Measurements from ENCODE around the gene MXRA8. TPM values are rescaled to one million over a fixed set of nuclear protein-coding genes. Genes with fewer than 3 reads are reported as not detected.

MXRA8 gene
- total and polyA plus RNA-seq, 9 of the 15 experiments (the other 6 are each of a cell fraction or from before 2014, with no cell fraction given) = 0.66 to 11.3 (median 6.3) TPM

GRCh38 chr1:1381294-1381693 lies 22.9 kb upstream of the MXRA8 start:
- H3K4me3 ChIP-seq = no peak overlapping the region
- H3K9ac ChIP-seq (ENCODE audit: insufficient read depth in 1 of 2, low read depth in 2 of 2, low read length in 2 of 2) = peak overlapping the region in 1 of 2 experiments; percentile 79; a peak in 2 of 4 replicates
- no TSS peak for BruUV-seq (replicated peaks)
- H4K20me1 ChIP-seq (replicated peaks; ENCODE audit: control insufficient read depth, insufficient read depth, low read length) = no peaks in the 10 kb centered on the region
- no peak overlapping the region for H3K4me2 ChIP-seq (ENCODE audit: insufficient read depth, low read length)
- H3K27ac ChIP-seq (ENCODE audit: extremely low read depth, low read depth, low read length) = no peak overlapping the region
- no peaks in the 10 kb centered on the region for H3K27me3 ChIP-seq (ENCODE audit: control insufficient read depth in 2 of 2, insufficient read depth in 2 of 2, low read length in 2 of 2)
- peaks cover 14% of the 10 kb centered on the region for H3K36me3 ChIP-seq (ENCODE audit: control insufficient read depth, insufficient read depth, low read length)
- ATAC-seq (no peak), FAIRE-seq (no peak), DNase-seq (ENCODE audit: extremely low read depth in 1 of 4, low spot score in 3 of 4) (no peak)
- ChIA-PET CTCF (ENCODE audit: low intra/inter-chr PET ratio) (no interaction called here), POLR2A (interaction anchor here (0.9 kb wide), 1 partner anchor 9 kb away, joined by 3 read pairs; no protein-coding TSS in a partner anchor)
- peaks cover 4 to 27% of the 10 kb centered on the region in 2 experiments; a peak in 3 of 5 replicates for H3K4me1 ChIP-seq (replicated peaks in 1 of 2; ENCODE audit: control insufficient read depth in 2 of 2, insufficient read depth in 2 of 2, low read length in 2 of 2)
- WGBS (ENCODE audit: insufficient coverage, low coverage, missing lambda C conversion rate) = 80% methylated on average over 8 of the region's 8 CpGs
- H3K9me3 ChIP-seq (replicated peaks; ENCODE audit: control insufficient read depth, insufficient read depth, low read depth, low read length) = peaks cover 2% of the 10 kb centered on the region; the same call in 1 of the 2 replicates
- TF ChIP-seq ZKSCAN3 (CRISPR knock-in tag; IDR thresholded peaks at IDR 0.05) (no peak), SP1 (CRISPR knock-in tag; IDR thresholded peaks at IDR 0.05) (no peak), ARID2 (IDR thresholded peaks at IDR 0.05) (no peak), BRD4 (IDR thresholded peaks at IDR 0.05) (no peak), ATF7 (IDR thresholded peaks at IDR 0.05) (no peak), TAF7 (tag; IDR thresholded peaks at IDR 0.05) (no peak), ZNF57 (CRISPR knock-in tag; IDR thresholded peaks at IDR 0.05) (no peak)
- intact Hi-C loops (cut with micrococcal nuclease) (no loop called here), in situ Hi-C loops (cut with MboI) (no loop called here)
- no peak overlapping the region for H2AFZ ChIP-seq (ENCODE audit: low read depth, low read length)
- H3K79me2 ChIP-seq (ENCODE audit: control insufficient read depth, insufficient read depth, low read length) = no peaks in the 10 kb centered on the region; the same call in 2 of the 3 replicates
- no peaks in the 10 kb centered on the region for H3K9me1 ChIP-seq (ENCODE audit: control insufficient read depth, insufficient read depth, low read length)

- 94% methylated on average over 13 of the region's 16 CpGs for WGBS (ENCODE audit: insufficient coverage, low coverage, missing lambda C conversion rate)
- POLR2A ChIA-PET = interaction anchor here (0.9 to 2.2 kb wide), 2 partner anchors 9 to 18 kb away, joined by 3 to 4 read pairs; partner anchors contain the start of gene CCNL2
Measured at GRCh38 chr1:1380860-1381259, 22.5 kb upstream of the MXRA8 start.

More at GRCh38 chr1:1380860-1381259, 22.5 kb upstream of the MXRA8 start:
- Histone ChIP-seq H3K4me1 (replicated peaks in 1 of 2; ENCODE audit: control insufficient read depth in 2 of 2, insufficient read depth in 2 of 2, low read length in 2 of 2) (peaks cover 5 to 31% of the 10 kb centered on the region in 2 experiments; a peak in 3 of 5 replicates), H3K9me1 (ENCODE audit: control insufficient read depth, insufficient read depth, low read length) (no peaks in the 10 kb centered on the region), H2AFZ (ENCODE audit: low read depth, low read length) (no peak overlapping the region), H3K9me3 (replicated peaks; ENCODE audit: control insufficient read depth, insufficient read depth, low read depth, low read length) (peaks cover 2% of the 10 kb centered on the region; the same call in 1 of the 2 replicates), H3K4me3 (no peak overlapping the region), H3K4me2 (ENCODE audit: insufficient read depth, low read length) (no peak overlapping the region), H3K9ac (ENCODE audit: insufficient read depth in 1 of 2, low read depth in 2 of 2, low read length in 2 of 2) (peak overlapping the region in 1 of 2 experiments; percentile 60; a peak in 1 of 4 replicates), H4K20me1 (replicated peaks; ENCODE audit: control insufficient read depth, insufficient read depth, low read length) (no peaks in the 10 kb centered on the region), H3K36me3 (ENCODE audit: control insufficient read depth, insufficient read depth, low read length) (peaks cover 9% of the 10 kb centered on the region; the same call in 2 of the 3 replicates), H3K27ac (ENCODE audit: extremely low read depth, low read depth, low read length) (no peak overlapping the region), H3K79me2 (ENCODE audit: control insufficient read depth, insufficient read depth, low read length) (peaks cover 4% of the 10 kb centered on the region; the same call in 1 of the 3 replicates), H3K27me3 (ENCODE audit: control insufficient read depth in 2 of 2, insufficient read depth in 2 of 2, low read length in 2 of 2) (no peaks in the 10 kb centered on the region)
- FAIRE-seq = no peak
- ATAC-seq = no peak
- DNase-seq (ENCODE audit: extremely low read depth in 1 of 4, low spot score in 3 of 4) = no peak
- in situ Hi-C loops (cut with MboI) = no loop called here
- CTCF ChIA-PET (ENCODE audit: low intra/inter-chr PET ratio) = no interaction called here
- no TSS peak for BruUV-seq (replicated peaks)
- intact Hi-C loops (cut with micrococcal nuclease) = no loop called here
- no peak for TF ChIP-seq TFAP4 (CRISPR knock-in tag; IDR thresholded peaks at IDR 0.05; ENCODE audit: borderline replicate concordance)
- no peak for TF ChIP-seq CHCHD3 (CRISPR knock-in tag; IDR thresholded peaks at IDR 0.05)
- TF ChIP-seq HIVEP1 (CRISPR knock-in tag; IDR thresholded peaks at IDR 0.05) = no peak
- TF ChIP-seq ZNF217 (CRISPR knock-in tag; IDR thresholded peaks at IDR 0.05) = no peak
